Measurements from ENCODE around the gene ATP6V0A1. TPM values are rescaled to one million over a fixed set of nuclear protein-coding genes. Genes with fewer than 3 reads are reported as not detected.

The ATP6V0A1 gene
- total RNA-seq, 1 experiment from 2014 or later: 53.4 TPM

DNA sequence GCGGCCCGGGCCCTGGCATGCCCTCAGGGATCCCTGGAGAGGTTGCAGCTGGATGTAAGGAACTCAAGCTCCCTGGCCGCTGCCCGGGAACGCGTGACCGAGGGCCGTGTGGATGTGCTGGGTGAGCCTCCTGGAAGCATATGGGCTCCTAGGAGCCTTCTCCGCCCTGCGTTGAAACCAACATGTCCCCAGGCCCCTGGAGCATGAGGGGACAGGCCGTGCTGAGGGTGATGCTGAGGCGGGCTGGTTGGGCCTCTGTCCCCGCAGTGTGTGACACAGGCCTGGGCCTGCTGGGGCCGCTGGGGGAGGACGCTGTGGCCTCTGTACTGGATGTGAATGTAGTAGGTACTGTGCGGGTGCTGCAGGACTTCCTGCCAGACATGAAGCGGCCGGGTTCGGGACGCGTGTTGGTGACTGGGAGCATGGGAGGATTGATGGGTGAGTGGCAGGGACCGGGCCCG lies 88.4 kb downstream of the ATP6V0A1 start:
- BruUV-seq (replicated peaks): no TSS peak

GRCh38 chr17:42547698-42548069 lies 89.0 kb downstream of the ATP6V0A1 start:
- BruUV-seq (replicated peaks): no TSS peak
- peaks cover 6% of the 10 kb centered on the region; the same call in 1 of the 2 replicates for H3K4me1 ChIP-seq (ENCODE audit: control insufficient read depth, insufficient read depth, low read length)
- in situ Hi-C loops (cut with HindIII; ENCODE audit: low pct_unique_long_range_greater_than_20kb, low sequenced_read_pairs) (no loop called here), intact Hi-C loops (cut with micrococcal nuclease; ENCODE audit: unreplicated experiment) (no loop called here)
- ATAC-seq (peak; percentile 17; the same call in 1 of the 2 replicates), DNase-seq (ENCODE audit: low read depth, low spot score) (no peak)
- CTCF ChIA-PET: interaction anchor here (1.0 to 1.1 kb wide), 2 partner anchors 18 to 216 kb away, joined by 3 read pairs; no protein-coding TSS in a partner anchor
- no peaks in the 10 kb centered on the region for H3K27me3 ChIP-seq (ENCODE audit: control insufficient read depth, insufficient read depth, low read length)
- POLR2A ChIA-PET: interaction anchor here (0.5 kb wide), 1 partner anchor 219 kb away, joined by 5 read pairs; no protein-coding TSS in a partner anchor
- no peaks in the 10 kb centered on the region for H3K36me3 ChIP-seq (ENCODE audit: control insufficient read depth, insufficient read depth, low read length)
- no peak overlapping the region for H3K27ac ChIP-seq (ENCODE audit: low read length)
- no peaks in the 10 kb centered on the region for H3K9me3 ChIP-seq (ENCODE audit: control insufficient read depth, insufficient read depth, low read depth, low read length)
- TF ChIP-seq REST (IDR thresholded peaks at IDR 0.05; ENCODE audit: insufficient read depth in 1 of 2, low read depth in 2 of 2, low read length in 1 of 2): no peak
- TF ChIP-seq SIN3A (IDR thresholded peaks at IDR 0.05; ENCODE audit: borderline replicate concordance, insufficient read depth, low read depth, low read length): no peak
- TF ChIP-seq CTCF (IDR thresholded peaks at IDR 0.05): no peak
- H3K4me3 ChIP-seq (ENCODE audit: low read depth in 2 of 2, low read length in 2 of 2): peak overlapping the region; percentile 36 to 52

More for the DNA sequence above, 88.4 kb downstream of the ATP6V0A1 start:
- in situ Hi-C loops (cut with HindIII; ENCODE audit: low pct_unique_long_range_greater_than_20kb, low sequenced_read_pairs): no loop called here
- Histone ChIP-seq H3K36me3 (ENCODE audit: control insufficient read depth, insufficient read depth, low read length) (no peaks in the 10 kb centered on the region), H3K27me3 (ENCODE audit: control insufficient read depth, insufficient read depth, low read length) (no peaks in the 10 kb centered on the region), H3K4me3 (ENCODE audit: low read depth in 2 of 2, low read length in 2 of 2) (no peak overlapping the region), H3K4me1 (ENCODE audit: control insufficient read depth, insufficient read depth, low read length) (peaks cover 6% of the 10 kb centered on the region; the same call in 1 of the 2 replicates), H3K27ac (ENCODE audit: low read length) (no peak overlapping the region), H3K9me3 (ENCODE audit: control insufficient read depth, insufficient read depth, low read depth, low read length) (no peaks in the 10 kb centered on the region)
- DNase-seq (ENCODE audit: low read depth, low spot score): no peak
- CTCF ChIA-PET: no interaction called here
- POLR2A ChIA-PET: no interaction called here
- ATAC-seq: no peak
- no peak for TF ChIP-seq POLR2AphosphoS5 (IDR thresholded peaks at IDR 0.05; ENCODE audit: low read depth, low read length)
- TF ChIP-seq REST (IDR thresholded peaks at IDR 0.05; ENCODE audit: insufficient read depth in 1 of 2, low read depth in 2 of 2, low read length in 1 of 2): no peak
- no peak for TF ChIP-seq CTCF (IDR thresholded peaks at IDR 0.05)
- TF ChIP-seq SIN3A (IDR thresholded peaks at IDR 0.05; ENCODE audit: borderline replicate concordance, insufficient read depth, low read depth, low read length): no peak
- TF ChIP-seq TCF7L2 (IDR thresholded peaks at IDR 0.05; ENCODE audit: low read depth, low read length): no peak
- intact Hi-C loops (cut with micrococcal nuclease; ENCODE audit: unreplicated experiment): no loop called here

Data from Panc1 (cell line).